ENCODE data around the gene AGBL4.
A peak's percentile ranks its signal among the peaks of the same experiment; 100 is the strongest.
"Not testable (repeated sequence)": the region's sequence is repeated elsewhere in the genome, so short reads cannot be mapped to it uniquely, and the experiment has no call there.

AGBL4 gene

GRCh38 chr1:50023292-50024159 lies at the start of gene AGBL4:
Gene AGBL4, minus strand, starts transcription at chr1:50023954.
- no peak for DNase-seq

GRCh38 chr1:50066806-50067205 lies 43.1 kb upstream of the AGBL4 start:
- no peak for DNase-seq

GRCh38 chr1:50060279-50060678 lies 36.5 kb upstream of the AGBL4 start:
- no peak for DNase-seq

GRCh38 chr1:50048791-50049190 lies 25.0 kb upstream of the AGBL4 start:
- no peak for DNase-seq

DNA sequence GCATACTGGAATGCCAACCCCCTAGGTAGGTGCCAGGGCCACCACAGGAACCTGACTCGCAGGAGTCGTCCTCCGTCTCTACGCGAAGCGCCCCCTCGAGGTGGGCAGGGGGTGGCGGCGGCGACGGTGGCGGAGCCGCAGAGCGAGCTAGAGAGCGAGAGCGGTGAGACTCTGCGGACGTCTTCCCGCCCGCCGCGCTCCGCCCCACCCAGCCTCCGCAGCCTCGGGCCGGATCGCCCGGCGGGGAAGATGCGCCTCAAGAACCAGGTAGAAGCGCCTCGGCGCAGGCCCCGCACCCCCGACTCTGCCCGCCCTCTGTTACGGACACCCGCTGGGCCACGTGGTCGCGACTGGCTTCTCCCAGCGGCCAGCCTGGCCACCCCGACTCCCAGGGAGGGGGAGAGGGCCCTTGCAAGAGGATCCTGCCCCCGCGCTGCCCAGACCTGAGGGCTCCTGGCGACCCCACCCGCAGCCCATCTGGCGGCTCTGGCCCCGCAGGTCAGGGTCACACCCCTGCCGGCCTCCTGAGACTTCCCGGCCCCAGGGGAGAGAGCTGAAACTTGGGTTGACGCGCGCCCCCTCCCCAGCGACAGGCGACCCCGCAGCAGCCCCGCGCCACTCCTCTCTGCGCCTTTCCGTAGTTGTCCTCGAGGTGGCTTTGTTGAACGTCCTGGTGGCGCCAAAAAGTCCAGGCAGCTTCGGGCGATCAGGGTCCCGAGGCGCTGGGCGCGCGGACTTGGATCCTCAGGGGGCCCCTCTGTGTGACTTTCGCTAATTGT lies 24.4 kb upstream of the AGBL4 start:
- DNase-seq = peak; percentile 4

DNA sequence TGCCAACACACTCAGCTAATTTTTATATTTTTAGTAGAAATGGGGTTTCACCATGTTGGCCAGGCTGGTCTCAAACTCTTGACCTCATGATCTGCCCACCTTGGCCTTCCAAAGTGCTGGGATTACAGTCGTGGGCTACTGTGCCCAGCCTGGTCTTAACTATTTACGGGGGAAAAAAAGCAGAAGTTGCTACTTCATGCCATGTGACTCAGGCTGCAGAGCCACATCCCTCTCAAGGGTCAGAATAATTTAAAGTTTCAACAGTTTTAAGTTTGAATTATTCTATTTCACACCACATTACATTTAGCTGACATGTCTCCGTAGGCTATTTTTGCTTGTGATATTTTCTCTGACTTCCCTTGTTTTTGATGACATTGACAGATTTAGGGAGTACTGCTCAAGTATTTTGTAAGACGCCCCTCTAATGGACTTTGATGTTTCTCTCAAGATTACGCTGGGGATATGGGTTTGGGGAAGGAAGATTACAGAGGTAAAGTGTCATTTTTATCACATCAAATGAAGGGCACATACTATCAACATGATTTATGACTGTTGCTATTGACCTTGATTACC lies 14.6 kb upstream of the AGBL4 start:
- no peak for DNase-seq

GRCh38 chr1:50027794-50028193 lies 4.0 kb upstream of the AGBL4 start:
- no peak for DNase-seq

- no peak for DNase-seq
Measured at GRCh38 chr1:49995734-49996133, 28.0 kb downstream of the AGBL4 start.

DNA sequence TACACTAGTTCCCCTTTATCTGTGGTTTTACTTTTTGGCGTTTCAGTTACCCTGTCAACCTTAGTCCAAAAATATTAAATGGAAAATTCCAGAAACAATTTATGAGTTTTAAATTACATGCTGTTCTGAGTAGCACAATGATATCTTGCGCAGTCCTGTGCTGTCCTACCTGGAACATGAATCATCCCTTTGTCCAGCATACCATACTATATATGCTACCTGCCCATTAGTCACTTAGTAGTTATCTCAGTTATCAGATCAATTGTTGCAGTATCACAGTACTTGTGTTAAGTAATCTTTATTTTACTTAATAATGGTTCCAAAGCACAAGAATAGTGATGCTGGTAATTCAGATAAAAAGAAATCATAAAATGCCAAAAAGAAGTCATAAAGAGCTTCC lies 52.7 kb downstream of the AGBL4 start:
- no peak for DNase-seq

GRCh38 chr1:49951385-49951784 lies 72.4 kb downstream of the AGBL4 start:
- DNase-seq = no peak

- not testable (repeated sequence) for DNase-seq
Measured at GRCh38 chr1:49915301-49915700, 108.5 kb downstream of the AGBL4 start.

- no peak for DNase-seq
Measured at GRCh38 chr1:49906365-49906764, 117.4 kb downstream of the AGBL4 start.

- DNase-seq = no peak
Measured at GRCh38 chr1:49864581-49864980, 159.2 kb downstream of the AGBL4 start.

- no peak for DNase-seq
Measured at GRCh38 chr1:49854741-49855140, 169.0 kb downstream of the AGBL4 start.

- DNase-seq = no peak
Measured at GRCh38 chr1:49842596-49842995, 181.2 kb downstream of the AGBL4 start.

DNA sequence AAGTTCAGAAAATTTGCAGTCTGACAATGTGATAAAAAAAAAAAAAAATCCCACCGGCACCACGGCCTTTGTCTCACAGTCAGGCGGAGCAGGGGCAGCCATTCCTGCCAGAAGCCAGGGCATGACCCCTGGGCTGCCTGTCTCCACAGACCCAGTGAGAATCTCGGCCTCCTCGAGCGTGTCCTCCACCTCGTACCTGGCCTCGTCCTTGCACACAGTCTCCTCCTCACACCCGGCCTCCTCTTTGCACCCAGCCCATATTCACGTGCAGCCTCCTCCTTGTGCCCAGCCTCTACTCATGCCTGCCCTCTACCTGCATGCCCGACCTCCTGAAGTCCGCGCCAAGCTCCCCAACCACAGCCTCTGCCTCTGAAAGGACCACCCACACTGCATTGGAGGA lies 182.0 kb downstream of the AGBL4 start:
- DNase-seq = no peak

DNA sequence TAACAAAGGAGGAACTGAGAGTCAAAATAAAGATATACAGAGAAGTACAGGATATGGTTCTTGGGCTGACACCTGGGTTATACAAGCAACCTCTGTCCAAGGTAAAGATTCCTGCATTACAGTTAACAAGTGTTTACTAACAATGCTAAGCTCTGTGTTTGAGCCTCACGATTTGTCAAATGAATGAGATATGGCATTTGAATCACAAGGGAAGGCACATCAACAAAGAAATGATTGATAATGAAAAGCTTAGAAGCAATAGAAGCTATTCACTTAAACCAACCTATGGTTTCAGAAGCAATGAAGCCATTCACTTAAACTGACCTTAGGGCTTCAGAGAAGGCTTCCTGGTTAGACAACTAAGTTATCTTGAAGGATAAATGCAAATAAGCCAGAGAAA lies 199.5 kb downstream of the AGBL4 start:
- DNase-seq = no peak

DNA sequence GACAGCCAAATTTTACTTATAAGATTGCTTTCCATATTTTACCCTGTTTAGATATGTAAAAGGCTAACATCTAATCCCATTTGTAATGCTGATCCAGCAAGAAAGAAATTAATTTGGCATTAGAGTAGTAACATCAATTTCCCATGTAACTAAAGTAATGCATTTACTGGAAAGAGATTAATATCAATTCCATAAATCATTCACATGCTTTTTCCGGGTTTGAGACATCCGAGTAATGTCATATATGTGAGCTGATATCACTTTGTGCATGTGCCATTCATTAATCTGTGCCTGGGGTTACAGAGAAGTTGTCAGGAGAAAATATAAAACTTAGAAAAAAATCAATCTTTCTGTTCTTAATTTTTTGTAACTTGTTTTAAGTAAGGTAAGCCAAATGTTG lies 206.1 kb downstream of the AGBL4 start:
- no peak for DNase-seq

GRCh38 chr1:49787013-49787412 lies 236.7 kb downstream of the AGBL4 start:
- not testable (repeated sequence) for DNase-seq

DNA sequence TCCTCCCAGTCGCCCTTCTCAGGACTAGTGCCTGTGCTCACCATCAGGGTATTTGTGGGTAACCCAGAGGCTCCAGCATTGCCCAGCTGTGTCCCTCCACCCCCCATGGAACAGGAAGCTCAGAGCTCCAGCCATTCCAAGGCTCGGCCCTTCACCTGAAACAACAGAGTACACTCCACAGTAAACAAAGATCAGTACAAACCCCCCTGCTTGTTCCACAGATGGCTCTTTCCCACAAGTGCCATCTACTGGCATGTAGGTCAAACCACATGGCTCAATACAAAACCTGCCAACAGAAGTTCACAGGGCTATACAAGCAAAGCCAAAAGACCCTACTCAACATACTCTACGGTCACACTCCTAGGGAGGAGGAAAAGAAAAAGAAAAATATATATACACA lies 258.7 kb downstream of the AGBL4 start:
- no peak for DNase-seq

DNA sequence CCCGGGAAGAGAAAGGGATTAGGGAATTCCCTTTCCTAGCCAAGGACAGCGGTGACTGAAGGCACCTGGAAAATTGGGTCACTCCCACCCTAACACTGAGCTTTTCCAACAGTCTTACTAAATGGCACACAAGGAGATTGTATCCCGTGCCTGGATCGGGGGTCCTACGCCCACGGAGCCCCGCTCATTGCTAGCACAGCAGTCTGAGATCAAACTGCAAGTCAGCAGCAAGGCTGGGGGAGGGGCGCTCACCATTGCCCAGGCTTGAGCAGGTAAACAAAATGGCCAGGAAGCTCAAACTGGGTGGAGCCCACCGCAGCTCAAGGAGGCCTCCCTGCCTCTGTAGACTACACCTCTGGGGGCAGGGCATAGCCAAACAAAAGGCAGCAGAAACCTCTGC lies 285.6 kb downstream of the AGBL4 start:
- not testable (repeated sequence) for DNase-seq

- no peak for DNase-seq
Measured at GRCh38 chr1:49728377-49728776, 295.4 kb downstream of the AGBL4 start.

DNA sequence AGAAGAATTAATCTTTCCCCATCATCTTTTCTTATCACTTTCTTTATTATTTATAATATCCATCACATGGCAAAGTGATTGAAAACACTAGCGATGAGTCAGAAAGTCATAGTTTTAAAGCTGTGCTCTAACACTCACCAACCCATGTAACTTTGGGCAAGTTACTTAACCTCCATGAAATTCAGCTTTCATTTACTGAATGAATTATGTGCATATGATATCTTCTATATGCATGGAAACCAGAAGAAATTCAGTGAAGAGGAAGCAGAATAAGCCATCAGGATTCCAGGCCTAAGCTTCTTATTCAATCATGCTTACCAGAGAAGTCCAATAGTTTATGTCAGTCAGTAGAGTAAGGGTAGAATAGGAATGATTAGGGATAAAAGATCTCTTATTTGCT lies 300.1 kb downstream of the AGBL4 start:
- no peak for DNase-seq

Measured in stimulated activated CD4-positive, alpha-beta T cell treated with anti-CD3 and anti-CD28 coated beads, Interleukin-1b, Interleukin-23, amount 100 ng/mL, for 48 hours (primary cell).